Endometrial microvascular endothelial cells (primary cell): ENCODE measurements around the gene SIM2. TPM values are rescaled to one million over a fixed set of nuclear protein-coding genes. Genes with fewer than 3 reads are reported as not detected.

Source experiments
- in situ Hi-C: cut with HindIII; loops from 2 replicates; pipeline ENCODE4 v1.10.0; 2017; ENCODE audit warnings: low sequenced_read_pairs, low pct_unique_long_range_greater_than_20kb; ENCODE audit errors: inconsistent ontology term
- total RNA-seq: library from RNA; depleted of rRNA; stranded (reverse); fragments of >200 nt; gene quantifications from one replicate; pipeline ENCODE4 v1.2.3, GENCODE V29; 2015; ENCODE audit errors: inconsistent ontology term

SIM2 gene
- total RNA-seq, 1 donor from 2014 or later: under 0.01 TPM

- in situ Hi-C loops: no loop called here
Observed at GRCh38 chr21:36783612-36784374, 84.9 kb downstream of the SIM2 start.

GRCh38 chr21:36784947-36785346 lies 86.0 kb downstream of the SIM2 start:
- in situ Hi-C loops: no loop called here

- in situ Hi-C loops: no loop called here
Observed at GRCh38 chr21:36785615-36786014, 86.7 kb downstream of the SIM2 start.

- in situ Hi-C loops: no loop called here
Observed at GRCh38 chr21:36786186-36786585, 87.3 kb downstream of the SIM2 start.

- in situ Hi-C loops: no loop called here
Observed at GRCh38 chr21:36788120-36788638, 89.3 kb downstream of the SIM2 start.

- in situ Hi-C loops: no loop called here
Observed at GRCh38 chr21:36790616-36791015, 91.7 kb downstream of the SIM2 start.

GRCh38 chr21:36791180-36791579 lies 92.3 kb downstream of the SIM2 start:
- in situ Hi-C loops: no loop called here

GRCh38 chr21:36791695-36792470 lies 93.0 kb downstream of the SIM2 start:
- in situ Hi-C loops: no loop called here

- in situ Hi-C loops: no loop called here
Observed at GRCh38 chr21:36792505-36792967, 93.6 kb downstream of the SIM2 start.

GRCh38 chr21:36796070-36796469 lies 97.2 kb downstream of the SIM2 start:
- in situ Hi-C loops: no loop called here

- in situ Hi-C loops: no loop called here
Observed at GRCh38 chr21:36798491-36798890, 99.6 kb downstream of the SIM2 start.

Other genes with a start within 250 kb of the SIM2 start
- 1.1 TPM for gene CLDN14, start 219.0 kb upstream of the SIM2 start, total RNA-seq